Liver (tissue), 9 donors: ENCODE data around the gene ICAM3. TPM values are rescaled to one million over a fixed set of nuclear protein-coding genes. Genes with fewer than 3 reads are reported as not detected.

Source experiments
- DNase-seq: peaks from one replicate; pipeline ENCODE4 v3.0.0-alpha.2; 2017; ENCODE audit warnings: low spot score
- H3K27ac ChIP-seq, 2 donors: one replicate each; pipeline ENCODE4 v1.7.0; 2013; ENCODE audit warnings: inconsistent platforms in 2 of 2, low read length in 2 of 2, control low read depth in 1 of 2, low read depth in 1 of 2, mild to moderate bottlenecking in 1 of 2
- H3K27me3 ChIP-seq, 4 donors: one replicate each; pipeline versions ENCODE4 v1.6.1 to v1.7.0; 2013; ENCODE audit warnings: low read length in 3 of 4, inconsistent platforms in 1 of 4, mild to moderate bottlenecking in 1 of 4, moderate library complexity in 1 of 4; ENCODE audit not compliant: control insufficient read depth in 4 of 4, insufficient read depth in 4 of 4
- H3K36me3 ChIP-seq, 4 donors: one replicate each; pipeline versions ENCODE4 v1.6.1 to v1.7.0; 2013; ENCODE audit warnings: low read length in 3 of 4, mild to moderate bottlenecking in 3 of 4, low read depth in 1 of 4, moderate library complexity in 1 of 4; ENCODE audit not compliant: control insufficient read depth in 4 of 4, insufficient read depth in 3 of 4
- H3K4me1 ChIP-seq, 4 donors: one replicate each; pipeline versions ENCODE4 v1.6.1 to v1.7.0; 2013; ENCODE audit warnings: low read length in 3 of 4, mild to moderate bottlenecking in 3 of 4, moderate library complexity in 1 of 4; ENCODE audit not compliant: control insufficient read depth in 4 of 4, insufficient read depth in 4 of 4
- H3K4me3 ChIP-seq, 3 donors: one replicate each; pipeline versions ENCODE4 v1.6.1 to v1.7.0; 2013; ENCODE audit warnings: low read length in 3 of 3, control low read depth in 1 of 3, low read depth in 1 of 3, mild to moderate bottlenecking in 1 of 3
- H3K9ac ChIP-seq, 2 donors: one replicate each; pipeline ENCODE4 v1.7.0; 2013; ENCODE audit warnings: low read length in 2 of 2, mild to moderate bottlenecking in 2 of 2, moderate library complexity in 2 of 2, control low read depth in 1 of 2, low read depth in 1 of 2
- H3K9me3 ChIP-seq, 4 donors: one replicate each; pipeline versions ENCODE4 v1.6.1 to v1.7.0; 2013; ENCODE audit warnings: low read length in 3 of 4; ENCODE audit not compliant: control insufficient read depth in 4 of 4
- EGR1 ChIP-seq, 2 donors: IDR thresholded peaks; 2 replicates each; pipeline ENCODE4 v1.6.1; 2016 to 2018; ENCODE audit warnings: antibody characterized with exemption in 2 of 2, low read depth in 2 of 2
- FOXA1 ChIP-seq: IDR thresholded peaks from 2 replicates; pipeline ENCODE4 v1.6.1; 2016; ENCODE audit warnings: antibody characterized with exemption
- FOXA2 ChIP-seq: IDR thresholded peaks from 2 replicates; pipeline ENCODE4 v1.6.1; 2016; ENCODE audit warnings: antibody characterized with exemption
- GABPA ChIP-seq, 2 donors: IDR thresholded peaks in 1 of 2; conservative IDR thresholded peaks in 1 of 2; 2 replicates each; pipeline ENCODE4 v1.6.1; 2016; ENCODE audit warnings: antibody characterized with exemption in 2 of 2, mild to moderate bottlenecking in 1 of 2, moderate library complexity in 1 of 2
- HNF4A ChIP-seq, 2 donors: conservative IDR thresholded peaks; 2 replicates each; pipeline ENCODE4 v1.6.1; 2016; ENCODE audit warnings: antibody characterized with exemption in 2 of 2, mild to moderate bottlenecking in 2 of 2
- HNF4G ChIP-seq: IDR thresholded peaks from 2 replicates; pipeline ENCODE4 v1.6.1; 2016; ENCODE audit warnings: antibody characterized with exemption
- JUND ChIP-seq, 2 donors: IDR thresholded peaks; 2 replicates each; pipeline ENCODE4 v1.6.1; 2016; ENCODE audit warnings: antibody characterized with exemption in 2 of 2
- RXRA ChIP-seq, 2 donors: IDR thresholded peaks; 2 replicates each; pipeline ENCODE4 v1.6.1; 2017 to 2018; ENCODE audit warnings: antibody characterized with exemption in 2 of 2, mild to moderate bottlenecking in 1 of 2
- SP1 ChIP-seq: IDR thresholded peaks from 2 replicates; pipeline ENCODE4 v1.6.1; 2018; ENCODE audit warnings: antibody characterized with exemption, mild to moderate bottlenecking
- YY1 ChIP-seq: IDR thresholded peaks from 2 replicates; pipeline ENCODE4 v1.6.1; 2016; ENCODE audit warnings: antibody characterized with exemption, mild to moderate bottlenecking
- WGBS: extraction: QIAGEN DNeasy Blood & Tissue Kit; methylation state at CpG from one replicate; pipeline ENCODE4 v1.1.7; 2013; 5-methylcytosine and 5-hydroxymethylcytosine counted together
- polyA plus RNA-seq, 2 donors: library from polyadenylated mRNA; stranded (reverse) in 1 of 2; unstranded in 1 of 2; fragments of 200-250 nt in 1 of 2; fragments of >200 nt in 1 of 2; fragmentation: Nextera tagmentation in 1 of 2; extraction: Ambion mirVana in 1 of 2; gene quantifications; one replicate each; pipeline versions ENCODE4 v1.2.1 to v1.2.3, GENCODE V29; 2013 to 2015
- total RNA-seq, 2 donors: library from RNA; depleted of rRNA; stranded (reverse); fragments of >200 nt; gene quantifications; one replicate each; pipeline ENCODE4 v1.2.3, GENCODE V29; 2014
- TF ChIP-seq, protein P1 (sequence below): fragments of 150-350 bp; IDR thresholded peaks from 2 replicates; pipeline ENCODE4 v1.5.1; 2017; ENCODE audit warnings: improper control_type of control experiment, low read depth, low read length; ENCODE audit not compliant: missing input control
- TF ChIP-seq, protein P2 (sequence below): IDR thresholded peaks from 2 replicates; pipeline ENCODE4 v1.6.1; 2016; ENCODE audit warnings: antibody characterized with exemption, mild to moderate bottlenecking
- TF ChIP-seq, protein P3 (sequence below): IDR thresholded peaks from 2 replicates; pipeline ENCODE4 v1.6.1; 2016; ENCODE audit warnings: antibody characterized with exemption
- donor health status: healthy.
- donor health status: healthy.
- donor health status: healthy.
- donor health status: healthy.
- donor health status: healthy.

Gene ICAM3
- total and polyA plus RNA-seq, 4 donors = 15.9 to 62.8 (median 21.0) TPM

DNA sequence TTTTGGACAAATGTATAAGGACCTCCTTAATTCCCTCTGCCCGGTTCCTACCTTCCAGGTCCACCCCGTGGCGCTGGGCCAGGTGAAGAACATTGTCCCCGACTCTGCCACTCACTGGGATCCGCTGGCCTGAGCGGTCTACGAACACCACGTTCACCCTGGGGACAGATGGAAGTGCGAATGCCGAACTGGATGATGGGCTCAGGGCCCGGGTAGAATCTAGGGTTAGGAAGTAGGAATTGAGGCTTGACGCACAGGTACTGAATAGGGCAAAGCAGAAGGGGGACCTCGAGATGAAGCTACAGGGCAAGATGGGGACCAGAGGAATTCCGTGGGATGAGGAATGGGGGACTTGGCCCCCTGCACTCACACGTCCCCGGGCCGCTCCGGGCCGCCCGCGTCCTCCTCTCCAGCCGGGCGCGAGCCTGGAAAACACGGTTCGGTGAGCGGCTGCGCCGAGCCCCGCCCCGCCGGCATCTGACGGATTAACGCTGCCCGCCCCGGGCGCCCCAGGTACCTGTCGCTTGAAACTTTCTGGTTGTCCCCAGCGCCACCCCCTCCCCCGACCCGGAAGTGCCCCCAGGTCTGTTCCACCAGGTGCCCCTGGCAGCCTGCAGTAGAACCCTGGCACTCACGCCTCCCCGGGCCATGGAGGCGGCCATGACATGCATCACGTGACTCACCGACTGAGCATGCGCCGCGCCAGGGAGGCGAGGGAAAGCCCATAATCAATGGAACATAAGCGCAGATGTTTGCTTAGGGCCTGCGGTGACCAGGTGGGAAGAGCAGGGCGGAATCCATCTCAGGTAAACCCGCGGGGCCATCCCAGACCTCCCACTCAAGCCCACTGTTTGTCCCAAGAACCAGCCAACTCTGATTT is 23.8 kb downstream of the ICAM3 start, which contains the start of gene FDX2:
FDX2 (minus strand) TSS at position 681 of the 880 bp plus-strand sequence; CDS start at position 662, 19 bp downstream.
- H3K9ac ChIP-seq = peak within 1 kb of the TSS; percentile 33 to 81
- peak within 1 kb of the TSS; percentile 60 to 88 (median 73) for H3K4me3 ChIP-seq
- no peak within 1 kb of the TSS for H3K27ac ChIP-seq
- peak in 1 of 2 donors; percentile 65 for TF ChIP-seq GABPA (IDR thresholded peaks at IDR 0.05 in 1 of 2, conservative IDR thresholded peaks at IDR 0.05 in 1 of 2)
- no peak for TF ChIP-seq SP1
- TF ChIP-seq FOXA2 = no peak
- TF ChIP-seq, protein P1, sequence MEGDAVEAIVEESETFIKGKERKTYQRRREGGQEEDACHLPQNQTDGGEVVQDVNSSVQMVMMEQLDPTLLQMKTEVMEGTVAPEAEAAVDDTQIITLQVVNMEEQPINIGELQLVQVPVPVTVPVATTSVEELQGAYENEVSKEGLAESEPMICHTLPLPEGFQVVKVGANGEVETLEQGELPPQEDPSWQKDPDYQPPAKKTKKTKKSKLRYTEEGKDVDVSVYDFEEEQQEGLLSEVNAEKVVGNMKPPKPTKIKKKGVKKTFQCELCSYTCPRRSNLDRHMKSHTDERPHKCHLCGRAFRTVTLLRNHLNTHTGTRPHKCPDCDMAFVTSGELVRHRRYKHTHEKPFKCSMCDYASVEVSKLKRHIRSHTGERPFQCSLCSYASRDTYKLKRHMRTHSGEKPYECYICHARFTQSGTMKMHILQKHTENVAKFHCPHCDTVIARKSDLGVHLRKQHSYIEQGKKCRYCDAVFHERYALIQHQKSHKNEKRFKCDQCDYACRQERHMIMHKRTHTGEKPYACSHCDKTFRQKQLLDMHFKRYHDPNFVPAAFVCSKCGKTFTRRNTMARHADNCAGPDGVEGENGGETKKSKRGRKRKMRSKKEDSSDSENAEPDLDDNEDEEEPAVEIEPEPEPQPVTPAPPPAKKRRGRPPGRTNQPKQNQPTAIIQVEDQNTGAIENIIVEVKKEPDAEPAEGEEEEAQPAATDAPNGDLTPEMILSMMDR = no peak
- no peak for TF ChIP-seq HNF4A (conservative IDR thresholded peaks at IDR 0.05)
- TF ChIP-seq, protein P2, sequence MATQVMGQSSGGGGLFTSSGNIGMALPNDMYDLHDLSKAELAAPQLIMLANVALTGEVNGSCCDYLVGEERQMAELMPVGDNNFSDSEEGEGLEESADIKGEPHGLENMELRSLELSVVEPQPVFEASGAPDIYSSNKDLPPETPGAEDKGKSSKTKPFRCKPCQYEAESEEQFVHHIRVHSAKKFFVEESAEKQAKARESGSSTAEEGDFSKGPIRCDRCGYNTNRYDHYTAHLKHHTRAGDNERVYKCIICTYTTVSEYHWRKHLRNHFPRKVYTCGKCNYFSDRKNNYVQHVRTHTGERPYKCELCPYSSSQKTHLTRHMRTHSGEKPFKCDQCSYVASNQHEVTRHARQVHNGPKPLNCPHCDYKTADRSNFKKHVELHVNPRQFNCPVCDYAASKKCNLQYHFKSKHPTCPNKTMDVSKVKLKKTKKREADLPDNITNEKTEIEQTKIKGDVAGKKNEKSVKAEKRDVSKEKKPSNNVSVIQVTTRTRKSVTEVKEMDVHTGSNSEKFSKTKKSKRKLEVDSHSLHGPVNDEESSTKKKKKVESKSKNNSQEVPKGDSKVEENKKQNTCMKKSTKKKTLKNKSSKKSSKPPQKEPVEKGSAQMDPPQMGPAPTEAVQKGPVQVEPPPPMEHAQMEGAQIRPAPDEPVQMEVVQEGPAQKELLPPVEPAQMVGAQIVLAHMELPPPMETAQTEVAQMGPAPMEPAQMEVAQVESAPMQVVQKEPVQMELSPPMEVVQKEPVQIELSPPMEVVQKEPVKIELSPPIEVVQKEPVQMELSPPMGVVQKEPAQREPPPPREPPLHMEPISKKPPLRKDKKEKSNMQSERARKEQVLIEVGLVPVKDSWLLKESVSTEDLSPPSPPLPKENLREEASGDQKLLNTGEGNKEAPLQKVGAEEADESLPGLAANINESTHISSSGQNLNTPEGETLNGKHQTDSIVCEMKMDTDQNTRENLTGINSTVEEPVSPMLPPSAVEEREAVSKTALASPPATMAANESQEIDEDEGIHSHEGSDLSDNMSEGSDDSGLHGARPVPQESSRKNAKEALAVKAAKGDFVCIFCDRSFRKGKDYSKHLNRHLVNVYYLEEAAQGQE = no peak
- TF ChIP-seq, protein P3, sequence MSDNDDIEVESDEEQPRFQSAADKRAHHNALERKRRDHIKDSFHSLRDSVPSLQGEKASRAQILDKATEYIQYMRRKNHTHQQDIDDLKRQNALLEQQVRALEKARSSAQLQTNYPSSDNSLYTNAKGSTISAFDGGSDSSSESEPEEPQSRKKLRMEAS = no peak
- TF ChIP-seq JUND (IDR thresholded peaks at IDR 0.05) = no peak
- peak; percentile 98 for TF ChIP-seq YY1
- no peak for TF ChIP-seq HNF4G
- no peak for TF ChIP-seq EGR1 (IDR thresholded peaks at IDR 0.05; ENCODE audit: low read depth in 2 of 2)
- H3K9me3 ChIP-seq = no peaks in the 10 kb centered on the region
- no peaks in the 10 kb centered on the region for H3K27me3 ChIP-seq
- WGBS = 1% methylated on average over 55 of the region's 55 CpGs
- peak; percentile 91 for DNase-seq
- H3K4me1 ChIP-seq = peaks cover 3 to 17% (median 9%) of the 10 kb centered on the region in 4 donors
- H3K36me3 ChIP-seq = peaks cover 11 to 30% (median 14%) of the 10 kb centered on the region in 4 donors

DNA sequence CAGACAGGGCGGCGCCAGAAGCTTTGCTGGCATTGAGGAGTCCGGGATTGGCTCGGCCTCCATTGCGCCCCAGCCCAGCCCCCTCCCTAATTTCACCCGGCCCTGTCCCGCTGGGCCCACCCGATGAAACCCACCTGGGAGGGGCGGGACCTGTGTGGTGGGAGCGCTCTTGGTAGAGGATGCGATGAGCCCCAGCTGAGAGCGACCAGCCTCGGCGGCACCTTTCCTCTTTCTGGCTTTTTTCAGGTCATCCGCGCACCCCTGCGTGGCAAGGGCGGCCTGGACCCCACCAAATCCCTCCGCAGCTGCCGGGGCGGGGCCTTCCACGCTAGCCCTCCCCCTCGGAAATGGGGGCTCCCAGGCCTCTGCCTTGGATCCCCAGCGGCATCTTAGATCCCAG is 30.0 kb downstream of the ICAM3 start, which contains the start of gene ZGLP1:
ZGLP1 (minus strand) TSS at position 393 of the 400 bp plus-strand sequence.
- Histone ChIP-seq H3K27ac (no peak within 1 kb of the TSS), H3K4me3 (no peak within 1 kb of the TSS), H3K9ac (no peak within 1 kb of the TSS), H3K27me3 (no peaks in the 10 kb centered on the region), H3K36me3 (peaks cover 0 to 5% (median 2%) of the 10 kb centered on the region in 4 donors), H3K9me3 (no peaks in the 10 kb centered on the region), H3K4me1 (no peaks in the 10 kb centered on the region)
- DNase-seq = peak; percentile 21
- no peak for TF ChIP-seq RXRA (IDR thresholded peaks at IDR 0.05)
- TF ChIP-seq FOXA1 = no peak
- TF ChIP-seq EGR1 (IDR thresholded peaks at IDR 0.05; ENCODE audit: low read depth in 2 of 2) = no peak
- TF ChIP-seq, protein P2 = no peak
- TF ChIP-seq, protein P1 = no peak
- no peak for TF ChIP-seq SP1
- TF ChIP-seq HNF4A (conservative IDR thresholded peaks at IDR 0.05) = no peak
- TF ChIP-seq YY1 = no peak
- WGBS = 95% methylated on average over 24 of the region's 24 CpGs
